HEK293 (cell line): ENCODE results near the gene AIPL1.
A peak's percentile ranks its signal among the peaks of the same experiment; 100 is the strongest.

Source experiments
- CTCF ChIA-PET: fragments of 350-600 bp; formaldehyde crosslinking; extraction: SDS; loops from one replicate; lab custom pipeline; 2021; ENCODE audit warnings: antibody characterized with exemption; lab: Yijun Ruan, JAX
- POLR2A ChIA-PET: fragments of 300-600 bp; formaldehyde crosslinking; extraction: SDS; loops from one replicate; lab custom pipeline; 2020; ENCODE audit warnings: antibody characterized with exemption, inconsistent platforms; lab: Yijun Ruan, JAX
- H3K27ac ChIP-seq: fragments of 200-500 bp; sonication (Bioruptor generic); 2 replicates; pipeline ENCODE4 v1.5.1; 2014; ENCODE audit warnings: low read depth, low read length, control low read depth, inconsistent platforms; ENCODE audit errors: extremely low read depth
- H3K36me3 ChIP-seq, 2 experiments: fragments of 200-500 bp in 1 of 2; sonication (Bioruptor generic) in 1 of 2; 1 replicate in 1 of 2; 2 replicates in 1 of 2; pipeline ENCODE4 v1.5.1; 2014 to 2017; ENCODE audit warnings: inconsistent platforms in 2 of 2, low read length in 2 of 2; ENCODE audit not compliant: control insufficient read depth in 2 of 2, insufficient read depth in 1 of 2
- H3K4me1 ChIP-seq: fragments of 200-500 bp; sonication (Bioruptor generic); 2 replicates; pipeline ENCODE4 v1.5.1; 2014; ENCODE audit warnings: mild to moderate bottlenecking, low read length, inconsistent platforms; ENCODE audit not compliant: control insufficient read depth, insufficient read depth
- H3K4me3 ChIP-seq: 2 replicates; pipeline ENCODE4 v1.5.1; 2011; ENCODE audit warnings: low read depth, mild to moderate bottlenecking, control low read depth, low read length, moderate library complexity
- H3K9me3 ChIP-seq: fragments of 200-500 bp; sonication (Bioruptor generic); 2 replicates; pipeline ENCODE4 v1.5.1; 2014; ENCODE audit warnings: low read depth, low read length, inconsistent platforms; ENCODE audit not compliant: control insufficient read depth, insufficient read depth
- KLF16 ChIP-seq: fragments of 450-650 bp; formaldehyde crosslinking; IDR thresholded peaks from 2 replicates; pipeline ENCODE4 v1.5.1; 2017; ENCODE audit warnings: missing biosample characterization, missing genetic modification characterization
- MEIS1 ChIP-seq: sonication (generic); formaldehyde crosslinking; IDR thresholded peaks from 2 replicates; pipeline ENCODE4 v1.8.1; 2022; ENCODE audit warnings: missing genetic modification reagents, mild to moderate bottlenecking, borderline replicate concordance
- OSR2 ChIP-seq: fragments of 450-650 bp; formaldehyde crosslinking; IDR thresholded peaks from 2 replicates; pipeline ENCODE4 v1.5.1; 2016; ENCODE audit warnings: missing biosample characterization, missing genetic modification characterization
- PRDM1 ChIP-seq: fragments of 450-650 bp; formaldehyde crosslinking; IDR thresholded peaks from 2 replicates; pipeline ENCODE4; 2016; ENCODE audit warnings: missing biosample characterization, missing genetic modification characterization
- ZBTB10 ChIP-seq: fragments of 450-650 bp; formaldehyde crosslinking; IDR thresholded peaks from 2 replicates; pipeline ENCODE4 v1.5.1; 2016; ENCODE audit warnings: missing biosample characterization, missing genetic modification characterization
- ZBTB17 ChIP-seq: fragments of 450-650 bp; formaldehyde crosslinking; IDR thresholded peaks from 2 replicates; pipeline ENCODE4 v1.5.1; 2016; ENCODE audit warnings: missing biosample characterization, missing genetic modification characterization
- ZIC2 ChIP-seq: fragments of 450-650 bp; formaldehyde crosslinking; IDR thresholded peaks from 2 replicates; pipeline ENCODE4 v1.5.1; 2016; ENCODE audit warnings: missing biosample characterization, missing genetic modification characterization
- ZNF324 ChIP-seq: fragments of 450-650 bp; formaldehyde crosslinking; IDR thresholded peaks from 2 replicates; pipeline ENCODE4 v1.5.1; 2016; ENCODE audit warnings: missing biosample characterization, missing genetic modification characterization
- ZNF366 ChIP-seq: fragments of 450-650 bp; formaldehyde crosslinking; conservative IDR thresholded peaks from 2 replicates; pipeline ENCODE4 v1.5.1; 2016; ENCODE audit warnings: missing biosample characterization, missing genetic modification characterization
- ZNF549 ChIP-seq: fragments of 450-650 bp; IDR thresholded peaks from 2 replicates; pipeline ENCODE4 v1.5.1; 2018; ENCODE audit warnings: missing biosample characterization, missing genetic modification characterization, mild to moderate bottlenecking, inconsistent platforms, moderate library complexity
- ZNF596 ChIP-seq: fragments of 450-650 bp; IDR thresholded peaks from 2 replicates; pipeline ENCODE4 v1.5.0; 2018; ENCODE audit warnings: missing biosample characterization, mild to moderate bottlenecking, missing genetic modification characterization, moderate library complexity
- ZNF768 ChIP-seq: fragments of 450-650 bp; formaldehyde crosslinking; IDR thresholded peaks from 2 replicates; pipeline ENCODE4 v1.5.1; 2018; ENCODE audit warnings: missing biosample characterization, mild to moderate bottlenecking, missing genetic modification characterization
- ZNF843 ChIP-seq: fragments of 450-650 bp; formaldehyde crosslinking; IDR thresholded peaks from 2 replicates; pipeline ENCODE4 v1.5.1; 2016; ENCODE audit warnings: missing biosample characterization, missing genetic modification characterization
- ZSCAN5A ChIP-seq: fragments of 450-650 bp; formaldehyde crosslinking; IDR thresholded peaks from 2 replicates; pipeline ENCODE4 v1.5.1; 2016; ENCODE audit warnings: missing biosample characterization, missing genetic modification characterization
- ZXDB ChIP-seq: fragments of 450-650 bp; formaldehyde crosslinking; IDR thresholded peaks from 2 replicates; pipeline ENCODE4 v1.5.1; 2016; ENCODE audit warnings: missing biosample characterization, missing genetic modification characterization
- TF ChIP-seq, protein P1 (sequence below): fragments of 450-650 bp; formaldehyde crosslinking; IDR thresholded peaks from 2 replicates; pipeline ENCODE4 v1.5.1; 2016; ENCODE audit warnings: missing biosample characterization, missing genetic modification characterization

Gene AIPL1

GRCh38 chr17:6455321-6455705, 20.4 kb upstream of the AIPL1 start (continued):
- no peak for TF ChIP-seq ZBTB10 (tag by site-specific recombination)
- TF ChIP-seq OSR2 = no peak
- no peak for TF ChIP-seq ZNF324 (tag by site-specific recombination)
- no peak for TF ChIP-seq ZSCAN5A (tag by site-specific recombination)
- no peak for TF ChIP-seq ZNF843

DNA sequence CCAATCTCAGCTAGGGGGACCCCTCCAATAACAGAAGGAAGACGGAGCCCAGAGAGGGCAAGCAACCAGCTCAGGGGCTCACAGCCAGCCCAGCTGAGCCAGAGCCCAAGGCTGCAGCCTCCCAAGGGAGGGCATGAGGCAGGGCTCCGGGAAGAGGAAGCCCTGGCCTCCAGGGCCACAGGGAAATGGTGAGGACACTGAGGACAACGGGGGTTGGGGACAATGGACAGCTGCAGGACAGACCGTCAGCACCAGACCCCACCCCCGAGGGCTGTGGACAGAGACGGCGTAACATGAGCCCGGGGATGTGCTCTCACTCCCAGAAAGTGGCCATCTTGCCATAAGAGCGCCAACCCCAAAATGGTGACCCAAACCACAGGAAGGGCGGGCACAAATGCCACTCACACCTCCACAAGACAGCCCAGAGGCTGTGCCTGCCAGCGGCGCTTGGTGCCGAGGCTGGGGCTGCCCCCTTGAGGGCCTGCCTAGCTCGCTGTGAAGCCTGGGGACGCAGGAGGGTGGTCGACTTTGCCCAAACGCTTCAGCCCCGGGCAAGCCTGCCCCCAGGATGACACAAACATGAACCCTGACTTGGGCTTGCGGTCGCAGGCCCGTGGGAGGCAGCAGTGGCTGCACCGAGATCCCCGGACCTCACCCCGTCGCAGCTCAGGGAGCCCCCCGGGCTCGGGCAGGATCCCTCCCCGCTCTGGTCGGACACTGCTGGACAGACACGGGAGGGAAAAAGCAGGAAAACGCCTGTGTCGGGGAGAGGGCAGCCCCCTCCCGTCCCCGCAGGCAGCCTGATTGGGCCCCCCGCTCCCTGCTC, 19.8 kb upstream of the AIPL1 start:
- Histone ChIP-seq H3K4me1 (no peaks in the 10 kb centered on the region), H3K4me3 (no peak overlapping the region), H3K27ac (no peak overlapping the region), H3K9me3 (no peaks in the 10 kb centered on the region), H3K36me3 (peaks cover 0 to 10% of the 10 kb centered on the region in 2 experiments; a peak in 1 of 3 replicates)
- TF ChIP-seq MEIS1 (CRISPR knock-in tag) (no peak), ZNF768 (0 out of 2 replicates have a peak, but pooled peaks have one; percentile 11)
- ChIA-PET POLR2A (interaction anchor here (2.8 kb wide), 1 partner anchor 10 kb away, joined by 13 read pairs; the partner anchor contains the start of gene PIMREG), CTCF (interaction anchor here (0.6 kb wide), 1 partner anchor 757 kb away, joined by 4 read pairs; no protein-coding TSS in a partner anchor)

DNA sequence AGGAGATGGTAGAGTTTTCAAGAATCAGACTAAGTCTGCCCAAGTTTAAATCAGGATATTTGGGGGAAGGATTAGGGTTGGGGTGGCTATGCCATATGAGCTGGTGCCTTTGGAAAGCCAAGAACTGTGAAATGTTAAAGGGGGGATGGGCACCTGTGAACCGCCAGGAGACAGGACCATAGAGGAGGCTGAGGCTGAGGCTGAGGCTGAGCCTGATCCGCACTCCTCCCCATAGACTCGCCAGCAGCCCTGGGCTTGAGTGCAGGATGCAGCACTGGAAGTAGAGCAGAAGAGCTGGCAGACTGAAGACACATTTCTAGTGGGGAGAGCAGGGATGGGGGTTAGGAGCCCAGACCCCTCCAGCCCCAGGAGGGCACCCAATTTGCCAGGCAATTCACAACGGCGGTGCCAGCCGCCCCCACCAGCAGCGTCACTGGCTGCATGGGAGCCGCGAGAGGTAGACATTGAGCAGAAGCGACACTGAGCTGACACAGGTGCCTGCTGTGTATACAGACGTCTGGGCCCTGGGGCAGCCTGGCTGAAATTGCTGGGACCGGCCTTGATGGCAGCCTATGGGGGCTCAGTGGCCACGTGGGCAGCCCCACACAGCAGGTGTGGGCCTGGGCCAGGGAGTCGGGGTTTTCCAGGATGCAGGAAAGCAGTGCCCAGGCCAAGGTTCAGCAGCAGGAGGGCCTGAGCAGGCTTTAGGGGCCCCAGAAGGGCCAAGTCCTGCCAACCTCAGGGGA, 18.5 kb upstream of the AIPL1 start:
- H3K4me1 ChIP-seq = no peaks in the 10 kb centered on the region
- H3K27ac ChIP-seq = no peak overlapping the region
- TF ChIP-seq KLF16 (tag by site-specific recombination) (no peak), ZIC2 (tag by site-specific recombination) (peak; percentile 30; the same call in 1 of the 2 replicates)
- H3K9me3 ChIP-seq = no peaks in the 10 kb centered on the region
- CTCF ChIA-PET = interaction anchor here (0.6 to 1.2 kb wide), 4 partner anchors 9 to 19 kb away, joined by 4 to 7 read pairs (median 6); no protein-coding TSS in a partner anchor
- POLR2A ChIA-PET = interaction anchor here (1.1 to 2.8 kb wide), 2 partner anchors 8 to 9 kb away, joined by 3 to 13 read pairs; partner anchors contain the start of gene PIMREG
- H3K36me3 ChIP-seq = peaks cover 0 to 22% of the 10 kb centered on the region in 2 experiments; a peak in 1 of 3 replicates
- H3K4me3 ChIP-seq = no peak overlapping the region

DNA sequence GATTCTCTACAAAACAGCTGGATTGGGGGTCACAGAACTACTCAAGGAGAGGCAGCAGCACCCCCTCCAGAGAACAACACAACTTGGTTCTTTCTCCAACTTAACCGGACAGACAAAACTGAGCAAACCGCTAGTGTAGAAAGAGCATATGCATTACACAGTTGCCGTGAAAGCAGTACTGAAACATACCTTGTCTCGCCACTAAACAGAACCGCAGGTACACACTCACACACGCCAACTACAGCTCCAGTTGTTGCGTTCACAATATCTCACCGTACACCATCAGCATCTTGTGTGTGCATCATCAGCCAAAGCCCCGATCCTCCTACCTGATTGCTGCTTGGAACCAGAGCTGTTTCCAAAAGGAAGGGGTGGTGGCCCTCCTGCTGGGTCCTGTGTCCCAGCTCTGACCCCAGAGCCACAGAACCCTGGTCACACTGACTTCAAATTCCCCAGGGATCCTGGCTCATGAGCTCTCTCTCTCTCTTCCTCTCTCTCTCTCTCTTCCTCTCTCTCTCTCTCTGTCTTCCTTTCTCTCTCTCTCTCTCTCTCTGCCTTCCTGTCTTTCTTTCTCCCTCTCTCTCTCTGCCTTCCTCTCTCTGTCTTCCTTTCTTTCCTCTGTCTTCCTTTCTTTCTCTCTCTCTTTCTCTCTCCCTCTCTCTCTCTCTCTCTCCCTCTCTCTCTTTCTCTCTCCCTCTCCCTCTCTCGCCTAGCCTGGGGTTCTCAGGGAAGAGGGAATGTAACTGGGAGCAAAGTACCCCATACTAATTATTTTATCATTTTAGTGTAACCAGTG, 17.7 kb upstream of the AIPL1 start:
- TF ChIP-seq ZXDB (tag by site-specific recombination) = no peak
- peak; percentile 90 for TF ChIP-seq PRDM1
- peak; percentile 35; the same call in 1 of the 2 replicates for TF ChIP-seq ZIC2 (tag by site-specific recombination)
- TF ChIP-seq, protein P1, sequence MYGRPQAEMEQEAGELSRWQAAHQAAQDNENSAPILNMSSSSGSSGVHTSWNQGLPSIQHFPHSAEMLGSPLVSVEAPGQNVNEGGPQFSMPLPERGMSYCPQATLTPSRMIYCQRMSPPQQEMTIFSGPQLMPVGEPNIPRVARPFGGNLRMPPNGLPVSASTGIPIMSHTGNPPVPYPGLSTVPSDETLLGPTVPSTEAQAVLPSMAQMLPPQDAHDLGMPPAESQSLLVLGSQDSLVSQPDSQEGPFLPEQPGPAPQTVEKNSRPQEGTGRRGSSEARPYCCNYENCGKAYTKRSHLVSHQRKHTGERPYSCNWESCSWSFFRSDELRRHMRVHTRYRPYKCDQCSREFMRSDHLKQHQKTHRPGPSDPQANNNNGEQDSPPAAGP (tag by site-specific recombination) = no peak
- TF ChIP-seq ZNF366 (tag by site-specific recombination) = peak; percentile 86
- no peak for TF ChIP-seq ZNF549 (tag by site-specific recombination)
- TF ChIP-seq ZNF596 (tag by site-specific recombination) = peak; percentile 98
- TF ChIP-seq ZBTB17 = peak; percentile 20; the same call in 1 of the 2 replicates
- POLR2A ChIA-PET = interaction anchor here (1.1 kb wide), 1 partner anchor 8 kb away, joined by 3 read pairs; the partner anchor contains the start of gene PIMREG
- Histone ChIP-seq H3K9me3 (no peaks in the 10 kb centered on the region), H3K27ac (no peak overlapping the region), H3K4me1 (no peaks in the 10 kb centered on the region), H3K36me3 (peaks cover 0 to 30% of the 10 kb centered on the region in 2 experiments; a peak in 2 of 3 replicates), H3K4me3 (no peak overlapping the region)
- CTCF ChIA-PET = interaction anchor here (0.7 to 1.2 kb wide), 3 partner anchors 16 to 101 kb away, joined by 3 to 7 read pairs (median 5); no protein-coding TSS in a partner anchor
